SK-N-MC (cell line): ENCODE data around the gene CHMP4B.

ENCODE experiments used
- EZH2 ChIP-seq: fragments of 200-600 bp; sonication (generic); IDR thresholded peaks from one replicate; pipeline ENCODE4 v1.6.1; 2017; ENCODE audit warnings: antibody characterized with exemption
- FOXP2 ChIP-seq: optimal IDR thresholded peaks from 2 replicates; pipeline ENCODE3; 2011; ENCODE audit warnings: mild to moderate bottlenecking, moderate library complexity; ENCODE audit not compliant: insufficient read depth; ENCODE audit errors: extremely low read length, control extremely low read depth
- POLR2AphosphoS5 ChIP-seq: IDR thresholded peaks from 2 replicates; pipeline ENCODE4 v1.6.1; 2012; ENCODE audit warnings: mild to moderate bottlenecking, low read depth, low read length, borderline replicate concordance

DNA sequence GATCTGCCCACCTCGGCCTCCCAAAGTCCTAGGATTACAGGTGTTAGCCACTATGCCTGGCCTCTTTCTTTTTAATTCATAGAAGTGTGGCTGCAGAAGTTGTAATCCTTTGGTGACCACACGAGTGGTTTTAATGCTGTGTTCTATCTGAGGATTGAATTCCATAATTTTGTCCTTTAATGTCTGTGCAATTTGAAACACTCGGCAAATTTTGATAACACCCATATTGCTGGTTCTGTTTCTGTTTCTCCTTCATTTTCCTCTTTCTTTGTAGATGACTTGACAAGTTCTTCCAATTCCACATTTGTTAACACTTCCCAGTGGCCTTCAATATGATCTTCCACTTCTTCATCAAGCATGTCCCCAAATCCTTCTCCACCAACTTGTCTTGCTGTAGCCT, 2.8 kb upstream of the CHMP4B start:
- TF ChIP-seq EZH2 (no peak), POLR2AphosphoS5 (no peak), FOXP2 (no peak)
